Endothelial cell of hepatic sinusoid (primary cell): ENCODE data around the gene NUDT22.

Experiments used
- in situ Hi-C: cut with HindIII; loops from 2 replicates; pipeline ENCODE4 v1.10.0; 2017; ENCODE audit warnings: low sequenced_read_pairs

The NUDT22 gene

GRCh38 chr11:64252003-64252872, 26.2 kb downstream of the NUDT22 start:
- in situ Hi-C loops, result loop anchor here (5.0 kb wide), 1 partner anchor 55 kb away; the partner anchor contains the start of gene ESRRA

GRCh38 chr11:64253043-64253442, 27.0 kb downstream of the NUDT22 start:
- in situ Hi-C loops, result loop anchor here (5.0 kb wide), 1 partner anchor 54 kb away; the partner anchor contains the start of gene ESRRA

- in situ Hi-C loops, result loop anchor here (5.0 kb wide), 1 partner anchor 54 kb away; the partner anchor contains the start of gene ESRRA
Observed at GRCh38 chr11:64253481-64253880, 27.4 kb downstream of the NUDT22 start.

- in situ Hi-C loops, result loop anchor here (5.0 kb wide), 1 partner anchor 53 kb away; the partner anchor contains the start of gene ESRRA
Observed at GRCh38 chr11:64254326-64254725, 28.3 kb downstream of the NUDT22 start.

- in situ Hi-C loops, result no loop called here
Observed at GRCh38 chr11:64255135-64256128, 29.4 kb downstream of the NUDT22 start.

- in situ Hi-C loops, result no loop called here
Observed at GRCh38 chr11:64256300-64256699, 30.2 kb downstream of the NUDT22 start.

- in situ Hi-C loops, result no loop called here
Observed at GRCh38 chr11:64258356-64258755, 32.3 kb downstream of the NUDT22 start.

GRCh38 chr11:64258946-64259532, 33.0 kb downstream of the NUDT22 start:
- in situ Hi-C loops, result no loop called here

- in situ Hi-C loops, result loop anchor here (5.0 kb wide), 1 partner anchor 52 kb away; the partner anchor contains the start of gene FERMT3
Observed at GRCh38 chr11:64259533-64260067, 33.5 kb downstream of the NUDT22 start.

- in situ Hi-C loops, result loop anchor here (5.0 kb wide), 1 partner anchor 53 kb away; the partner anchor contains the start of gene FERMT3
Observed at GRCh38 chr11:64260147-64260708, 34.2 kb downstream of the NUDT22 start.

GRCh38 chr11:64261556-64262080, 35.5 kb downstream of the NUDT22 start:
- in situ Hi-C loops, result loop anchor here (5.0 kb wide), 1 partner anchor 54 kb away; the partner anchor contains the start of gene FERMT3

GRCh38 chr11:64262271-64263002, 36.4 kb downstream of the NUDT22 start:
- in situ Hi-C loops, result loop anchor here (5.0 kb wide), 1 partner anchor 55 kb away; the partner anchor contains the start of gene FERMT3

GRCh38 chr11:64263021-64263946, 37.2 kb downstream of the NUDT22 start:
- in situ Hi-C loops, result loop anchor here (5.0 kb wide), 1 partner anchor 56 kb away; the partner anchor contains the start of gene FERMT3

GRCh38 chr11:64263947-64264317, 37.9 kb downstream of the NUDT22 start:
- in situ Hi-C loops, result loop anchor here (5.0 kb wide), 1 partner anchor 57 kb away; the partner anchor contains the start of gene FERMT3

GRCh38 chr11:64264371-64264852, 38.3 kb downstream of the NUDT22 start:
- in situ Hi-C loops, result loop anchor here (5.0 kb wide), 1 partner anchor 57 kb away; the partner anchor contains the start of gene FERMT3

- in situ Hi-C loops, result no loop called here
Observed at GRCh38 chr11:64265176-64266160, 39.4 kb downstream of the NUDT22 start.
